ENCODE results near the gene FAF1. TPM values are rescaled to one million over a fixed set of nuclear protein-coding genes. Genes with fewer than 3 reads are reported as not detected.

Gene FAF1
- total and polyA plus RNA-seq, 2 of the 8 experiments (the other 6 are each of a cell fraction or from before 2014, with no cell fraction given) = 10.8 to 65.9 TPM

- WGBS, 2 experiments (ENCODE audit: extremely low coverage in 1 of 2, insufficient coverage in 1 of 2, insufficient read length in 1 of 2, insufficient replicate concordance in 2 of 2, low coverage in 1 of 2, low lambda C conversion rate in 2 of 2, missing lambda C conversion rate in 1 of 2) = 95% methylated on average over 5 of the region's 5 CpGs; no CpG with 5 or more reads in 1 of the 2 experiments
- H2AK5ac ChIP-seq (ENCODE audit: low read depth, low read length) = no peak overlapping the region
- H3K4ac ChIP-seq (replicated peaks; ENCODE audit: insufficient read length, low read depth, low read length) = no peak overlapping the region
- no peak overlapping the region for H4K5ac ChIP-seq (ENCODE audit: insufficient read length, low read depth, low read length)
- H4K91ac ChIP-seq (replicated peaks; ENCODE audit: insufficient read length, low read length) = no peak overlapping the region
- H3K79me2 ChIP-seq (ENCODE audit: control insufficient read depth in 1 of 2, insufficient read depth in 2 of 2, low read length in 2 of 2) = peaks cover 0 to 10% of the 10 kb centered on the region in 2 experiments; a peak in 1 of 4 replicates
- no peak overlapping the region for H2BK20ac ChIP-seq (ENCODE audit: low read length)
- no peak overlapping the region for H4K8ac ChIP-seq (ENCODE audit: extremely low read depth, insufficient read depth, low read length)
- H3K79me1 ChIP-seq (ENCODE audit: low read depth, low read length) = no peaks in the 10 kb centered on the region
- CTCF ChIA-PET (ENCODE audit: partially characterized antibody) = interaction anchor here (1.2 to 1.3 kb wide), 2 partner anchors 57 to 98 kb away, joined by 4 read pairs; no protein-coding TSS in a partner anchor
- POLR2A ChIA-PET (ENCODE audit: partially characterized antibody) = no interaction called here
- H3K56ac ChIP-seq (replicated peaks; ENCODE audit: insufficient read length, low read depth, low read length) = no peak overlapping the region
- H4K20me1 ChIP-seq (replicated peaks in 1 of 2; ENCODE audit: control insufficient read depth in 1 of 2, insufficient read depth in 2 of 2, low read length in 2 of 2) = no peaks in the 10 kb centered on the region
- H3K4me2 ChIP-seq (ENCODE audit: insufficient read depth in 1 of 2, low read depth in 2 of 2, low read length in 2 of 2) = no peak overlapping the region
- no peak overlapping the region for H3K18ac ChIP-seq (ENCODE audit: extremely low read depth, low read length)
- H3K36me3 ChIP-seq (ENCODE audit: control insufficient read depth in 2 of 4, insufficient read depth in 4 of 4, low read length in 3 of 4) = no peaks in the 10 kb centered on the region
- no peak overlapping the region for H3K14ac ChIP-seq (ENCODE audit: insufficient read length)
- H2AFZ ChIP-seq (ENCODE audit: low read length) = no peak overlapping the region
- H3K27ac ChIP-seq (ENCODE audit: low read depth, low read length) = no peak overlapping the region
- H3K9me3 ChIP-seq (ENCODE audit: insufficient read depth in 2 of 2, low read depth in 1 of 2, low read length in 1 of 2) = peaks cover 2 to 11% of the 10 kb centered on the region in 2 experiments; a peak in 3 of 4 replicates
- H3K23me2 ChIP-seq (ENCODE audit: low read depth, low read length) = no peaks in the 10 kb centered on the region
- H3K4me3 ChIP-seq (ENCODE audit: extremely low read depth in 1 of 4, insufficient read depth in 2 of 4, low read depth in 3 of 4, low read length in 4 of 4) = no peak overlapping the region
- H3K23ac ChIP-seq (ENCODE audit: insufficient read length) = no peak overlapping the region
- no peak for DNase-seq (ENCODE audit: low read depth in 1 of 2, low spot score in 2 of 2)
- no peak overlapping the region for H3K9ac ChIP-seq (replicated peaks in 1 of 4; ENCODE audit: extremely low read depth in 1 of 4, low read depth in 3 of 4, low read length in 3 of 4)
- no peak overlapping the region for H2BK15ac ChIP-seq (ENCODE audit: low read length)
- H3K27me3 ChIP-seq (replicated peaks in 1 of 4; ENCODE audit: control insufficient read depth in 3 of 4, extremely low read depth in 1 of 4, insufficient read depth in 3 of 4, low read length in 3 of 4) = no peaks in the 10 kb centered on the region
- no peak for FAIRE-seq
- H2BK120ac ChIP-seq (replicated peaks; ENCODE audit: low read depth, low read length) = no peak overlapping the region
- no peak overlapping the region for H2BK5ac ChIP-seq (ENCODE audit: low read depth, low read length)
- no peak overlapping the region for H2BK12ac ChIP-seq (ENCODE audit: low read depth, low read length)
- no peaks in the 10 kb centered on the region for H3K4me1 ChIP-seq (replicated peaks in 1 of 4; ENCODE audit: control insufficient read depth in 3 of 4, insufficient read depth in 4 of 4, low read length in 3 of 4)
- no peak for TF ChIP-seq YY1 (IDR thresholded peaks at IDR 0.05; ENCODE audit: low read depth, low read length)
- TF ChIP-seq BCL11A (IDR thresholded peaks at IDR 0.05; ENCODE audit: low read depth in 2 of 2, low read length in 2 of 2) = no peak
- no peak for TF ChIP-seq FOSL1 (IDR thresholded peaks at IDR 0.05; ENCODE audit: insufficient read depth, low read depth, low read length)
- TF ChIP-seq NRF1 (IDR thresholded peaks at IDR 0.05; ENCODE audit: low read depth, low read length) = no peak
- no peak for TF ChIP-seq TAF1 (IDR thresholded peaks at IDR 0.05; ENCODE audit: low read depth, low read length)
- no peak for TF ChIP-seq GABPA (IDR thresholded peaks at IDR 0.05; ENCODE audit: borderline replicate concordance, insufficient read depth, low read length)
- no peak for TF ChIP-seq RXRA (IDR thresholded peaks at IDR 0.05; ENCODE audit: insufficient read depth, low read depth, low read length)
- no peak for TF ChIP-seq RBBP5 (IDR thresholded peaks at IDR 0.05; ENCODE audit: borderline replicate concordance, low read depth, low read length)
- no peak for TF ChIP-seq SP2 (IDR thresholded peaks at IDR 0.05; ENCODE audit: low read length)
- no peak for TF ChIP-seq BACH1 (IDR thresholded peaks at IDR 0.05; ENCODE audit: low read length)
- no peak for TF ChIP-seq CHD2 (IDR thresholded peaks at IDR 0.05; ENCODE audit: low read length)
- TF ChIP-seq ATF2 (IDR thresholded peaks at IDR 0.05; ENCODE audit: low read length) = no peak
These were observed 128.6 kb downstream of the FAF1 start for GRCh38 chr1:50831300-50832061.

Measured in H1 (cell line).